Cardiac septum (tissue), 1 donor: ENCODE results near the gene MRPL14. TPM values are rescaled to one million over a fixed set of nuclear protein-coding genes. Genes with fewer than 3 reads are reported as not detected.
A peak's percentile ranks its signal among the peaks of the same experiment; 100 is the strongest.
"Not testable (repeated sequence)": the region's sequence is repeated elsewhere in the genome, so short reads cannot be mapped to it uniquely, and the experiment has no call there.

ENCODE experiments used
- DNase-seq: peaks from one replicate; pipeline ENCODE4 v3.0.0-alpha.2; 2020; ENCODE audit warnings: low spot score
- intact Hi-C: fragments of 100-400 bp; cut with DNase I; formaldehyde crosslinking; loops from one replicate; pipeline ENCODE4 v1.14.0; 2022
- total RNA-seq: library from RNA; stranded (reverse); fragmentation: NEBNext Ultra II Directional; extraction: Animal tissue kit (Norgen Biotek cat#: 25700); gene quantifications from one replicate; pipeline ENCODE4 v1.2.1, GENCODE V29; 2021
- donor health status: DM: no; HTN: no; CAD: no.

Gene MRPL14
- total RNA-seq, 1 donor from 2014 or later, result 36.7 TPM

DNA sequence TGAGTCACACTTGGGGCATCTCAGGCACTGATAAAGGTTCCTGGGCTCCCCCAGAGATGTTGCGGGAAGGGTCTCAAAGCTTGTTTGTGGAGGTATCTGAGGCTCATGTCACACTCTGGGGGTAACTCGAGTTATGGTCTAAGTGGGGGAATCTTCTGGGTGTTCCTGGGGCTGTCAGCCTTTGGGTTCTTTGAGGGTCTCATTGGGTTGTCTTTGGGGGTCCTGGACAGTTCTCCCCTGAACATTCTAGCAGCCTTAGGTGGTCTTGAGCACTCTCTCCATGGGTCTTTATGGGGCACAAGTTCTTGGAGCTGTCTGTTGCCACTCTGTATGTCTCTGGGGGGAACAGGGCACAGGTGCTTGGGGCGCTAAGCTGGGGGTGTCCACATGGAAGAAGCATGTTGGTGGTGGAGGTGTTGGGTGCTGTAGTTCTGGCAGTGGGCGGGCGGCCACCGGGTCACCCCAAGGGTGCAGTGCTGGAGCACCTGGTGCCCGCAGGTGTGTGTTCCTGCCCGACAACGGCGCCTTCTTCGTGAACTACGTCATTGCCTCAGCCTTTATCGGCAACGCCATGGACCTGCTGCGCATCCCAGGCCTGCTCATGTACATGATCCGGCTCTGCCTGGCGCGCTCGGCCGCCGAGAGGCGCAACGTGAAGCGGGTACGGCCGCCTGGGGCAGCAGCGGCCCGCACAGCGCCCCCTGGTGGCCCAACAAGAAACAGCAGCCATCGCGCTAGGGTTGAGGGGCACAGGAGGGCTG is 24.3 kb upstream of the MRPL14 start:
- peak; percentile 88 for DNase-seq
- intact Hi-C loops, result loop anchor here (1.0 kb wide), 1 partner anchor 55 kb away; no protein-coding TSS in a partner anchor

DNA sequence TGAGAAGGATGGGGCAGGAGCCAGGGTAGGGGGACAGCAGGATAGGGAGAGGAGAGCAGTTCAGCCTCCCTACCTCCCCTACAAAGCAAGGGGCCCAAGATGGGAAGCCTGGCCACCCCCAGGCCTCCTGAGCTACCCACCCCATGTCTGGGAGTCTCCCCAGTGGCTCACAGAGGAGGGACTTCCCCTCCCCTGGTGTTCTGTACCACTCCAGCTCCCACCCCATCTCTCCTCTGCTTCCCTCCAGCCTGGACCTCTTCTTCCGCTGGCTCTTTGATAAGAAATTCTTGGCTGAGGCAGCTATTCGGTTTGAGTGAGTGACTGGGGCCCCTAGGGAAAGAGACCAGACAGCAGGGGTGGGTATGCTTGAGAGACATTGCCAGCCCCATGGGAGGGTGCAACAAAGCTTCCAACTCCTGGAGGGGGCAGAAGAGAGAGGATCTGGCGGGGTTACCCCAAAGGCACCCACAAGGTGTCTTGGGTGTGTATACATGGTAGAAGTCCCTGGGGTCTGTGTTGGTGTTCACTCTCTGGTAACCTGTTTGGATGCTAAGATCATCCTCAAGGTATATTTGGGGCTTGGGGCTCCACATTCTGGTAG is 23.2 kb upstream of the MRPL14 start:
- no peak for DNase-seq
- intact Hi-C loops, result no loop called here

DNA sequence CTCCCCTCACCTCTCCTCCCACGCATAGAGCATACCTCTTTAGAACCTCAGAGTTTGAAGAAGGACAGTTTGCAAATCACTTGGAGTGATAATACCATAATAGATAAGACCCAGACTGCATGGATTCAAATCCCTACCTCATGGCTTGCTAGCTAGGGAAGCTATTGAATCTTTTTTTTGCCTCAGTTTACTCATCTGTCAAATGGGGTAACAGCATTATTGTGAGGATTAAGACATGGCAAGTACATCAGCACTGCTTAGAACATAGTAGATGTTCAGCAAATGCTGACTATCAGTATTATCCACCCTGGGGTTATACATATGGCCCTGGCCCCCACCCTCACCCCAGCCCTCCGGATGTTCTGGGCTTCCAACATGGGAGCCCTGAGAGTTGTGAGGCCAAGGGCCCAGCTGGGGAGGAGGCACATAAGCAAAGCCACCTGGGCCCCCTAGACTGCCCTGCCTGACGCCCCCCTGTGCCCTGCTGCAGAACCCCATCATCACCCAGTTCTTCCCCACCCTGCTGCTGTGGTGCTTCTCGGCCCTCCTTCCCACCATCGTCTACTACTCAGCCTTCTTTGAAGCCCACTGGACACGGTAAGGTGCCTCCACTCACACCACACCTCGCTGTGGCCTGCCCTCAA is 22.2 kb upstream of the MRPL14 start:
- intact Hi-C loops, result no loop called here
- DNase-seq, result no peak

DNA sequence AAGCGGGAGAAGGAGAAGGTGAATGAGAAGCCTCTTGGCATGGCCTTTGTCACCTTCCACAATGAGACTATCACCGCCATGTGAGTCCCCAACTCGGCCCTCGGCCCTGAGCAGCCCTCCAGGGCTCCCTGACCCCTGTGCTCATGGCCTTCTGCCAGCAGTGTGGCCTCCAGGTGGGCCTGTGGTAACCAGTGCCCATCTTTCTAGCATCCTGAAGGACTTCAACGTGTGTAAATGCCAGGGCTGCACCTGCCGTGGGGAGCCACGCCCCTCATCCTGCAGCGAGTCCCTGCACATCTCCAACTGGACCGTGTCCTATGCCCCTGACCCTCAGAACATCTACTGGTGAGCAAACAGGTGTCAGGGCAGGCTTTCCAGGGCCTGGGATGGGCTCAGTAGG is 21.1 kb upstream of the MRPL14 start:
- intact Hi-C loops, result no loop called here
- no peak for DNase-seq

DNA sequence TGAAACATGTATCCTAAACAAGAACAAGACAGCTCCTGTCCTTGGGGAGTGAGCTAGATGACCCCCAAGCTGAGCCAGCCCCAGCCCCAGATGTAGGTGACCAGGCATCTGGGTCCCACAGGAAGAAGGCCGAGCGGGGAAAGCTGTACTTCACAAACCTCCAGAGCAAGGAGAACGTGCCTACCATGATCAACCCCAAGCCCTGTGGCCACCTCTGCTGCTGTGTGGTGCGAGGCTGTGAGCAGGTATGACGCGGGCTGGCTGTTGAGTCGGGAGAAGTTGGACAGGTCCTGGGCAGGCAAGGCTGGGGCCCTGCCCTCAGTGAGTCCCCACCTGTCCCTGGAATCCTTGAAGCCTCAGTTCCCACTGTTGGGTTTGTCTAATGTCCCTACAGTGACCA is 20.0 kb upstream of the MRPL14 start:
- intact Hi-C loops, result no loop called here
- DNase-seq, result no peak

DNA sequence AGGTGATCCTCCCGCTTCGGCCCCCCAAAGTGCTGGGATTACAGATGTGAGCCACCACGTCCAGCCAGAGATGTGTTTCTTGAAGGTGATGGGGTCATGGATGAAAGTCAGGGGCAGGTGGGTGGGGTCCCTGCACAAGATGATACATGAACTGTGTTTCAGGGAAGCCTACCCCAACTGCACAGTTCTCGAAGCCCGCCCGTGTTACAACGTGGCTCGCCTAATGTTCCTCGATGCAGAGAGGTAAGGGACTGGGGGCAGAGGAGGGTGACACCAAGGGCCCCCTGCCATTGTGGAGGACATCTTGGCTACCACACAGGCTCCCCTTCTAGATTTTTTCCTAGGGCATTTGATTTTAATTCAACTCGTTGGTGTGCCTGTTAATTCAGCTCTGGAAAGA is 19.4 kb upstream of the MRPL14 start:
- no peak for DNase-seq
- intact Hi-C loops, result no loop called here

DNA sequence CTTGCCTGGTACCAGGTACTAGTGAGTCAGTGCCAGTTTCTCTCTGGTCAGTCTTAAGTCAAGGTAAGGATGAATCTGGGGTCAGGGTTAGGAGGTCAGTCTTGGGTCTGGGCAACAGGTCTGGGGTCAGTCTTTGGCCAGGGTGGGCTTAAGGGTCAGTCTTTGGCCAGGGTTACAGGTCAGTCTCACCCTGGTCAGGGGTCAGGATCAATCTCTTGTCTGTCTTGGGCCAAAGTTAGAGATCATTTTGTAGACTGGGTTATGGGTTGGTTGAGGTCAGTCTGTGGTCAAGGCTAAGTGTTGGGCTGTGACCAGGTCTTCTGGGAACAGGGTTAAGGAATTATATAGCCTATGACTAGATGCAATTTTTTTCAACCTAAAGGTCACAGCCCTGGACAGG is 18.6 kb upstream of the MRPL14 start:
- no peak for DNase-seq
- intact Hi-C loops, result no loop called here

DNA sequence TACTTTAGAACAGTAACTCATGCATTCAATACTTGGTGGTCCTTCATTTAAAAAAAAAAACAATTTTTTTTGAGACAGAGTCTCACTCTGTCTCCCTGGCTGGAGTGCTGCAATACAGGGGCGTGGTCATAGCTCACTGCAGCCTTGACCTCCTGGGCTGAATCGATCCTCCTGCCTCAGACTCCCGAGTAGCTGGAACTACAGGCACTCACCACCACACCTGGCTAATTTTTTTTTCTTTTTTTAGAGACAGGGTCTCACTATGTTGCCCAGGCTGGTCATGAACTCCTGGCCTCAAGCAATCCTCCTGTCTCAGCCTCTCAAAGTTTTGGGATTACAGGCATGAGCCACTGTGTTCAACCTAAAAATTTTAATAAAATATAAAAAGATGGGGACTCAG is 17.3 kb upstream of the MRPL14 start:
- DNase-seq, intact Hi-C loops: not testable (repeated sequence)

DNA sequence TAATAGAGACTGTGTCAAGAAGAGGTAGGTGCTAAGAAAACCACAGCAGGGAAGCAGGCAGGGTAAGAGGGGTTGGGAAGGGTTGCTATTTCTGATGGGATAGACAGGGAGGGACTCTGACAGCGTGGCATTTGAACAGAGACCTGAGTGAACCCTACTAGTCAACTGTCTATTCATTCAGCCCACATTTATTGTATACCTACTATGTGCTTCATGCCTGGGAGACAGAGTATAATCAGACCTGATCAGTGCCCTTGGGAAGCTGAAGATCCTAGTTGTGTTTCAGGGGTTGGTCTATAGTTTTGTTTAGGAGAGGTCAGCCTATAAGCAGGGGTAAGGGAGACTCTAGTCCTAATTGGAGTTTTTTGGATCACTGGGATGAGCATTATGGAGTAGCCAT is 16.5 kb upstream of the MRPL14 start:
- DNase-seq, result no peak
- intact Hi-C loops, result no loop called here

DNA sequence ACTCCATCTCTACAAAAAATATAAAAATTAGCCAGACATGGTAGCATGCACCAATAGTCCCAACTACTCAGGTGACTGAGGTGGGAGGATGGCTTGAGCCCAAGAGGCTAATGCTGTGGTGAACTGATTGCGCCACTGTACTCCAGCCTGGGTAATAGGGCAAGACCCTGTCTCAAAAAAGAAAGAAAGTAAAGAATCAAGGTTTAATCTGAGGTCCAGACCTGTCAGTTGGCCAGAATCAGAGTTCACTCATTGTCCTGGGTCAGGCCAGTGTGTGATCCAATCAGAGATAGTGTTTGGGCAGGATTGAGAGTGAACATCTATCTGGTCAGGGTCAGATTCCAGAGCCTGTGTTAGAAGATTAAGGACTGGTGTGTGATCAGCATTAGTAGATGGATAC is 15.6 kb upstream of the MRPL14 start:
- no peak for DNase-seq
- intact Hi-C loops, result no loop called here

DNA sequence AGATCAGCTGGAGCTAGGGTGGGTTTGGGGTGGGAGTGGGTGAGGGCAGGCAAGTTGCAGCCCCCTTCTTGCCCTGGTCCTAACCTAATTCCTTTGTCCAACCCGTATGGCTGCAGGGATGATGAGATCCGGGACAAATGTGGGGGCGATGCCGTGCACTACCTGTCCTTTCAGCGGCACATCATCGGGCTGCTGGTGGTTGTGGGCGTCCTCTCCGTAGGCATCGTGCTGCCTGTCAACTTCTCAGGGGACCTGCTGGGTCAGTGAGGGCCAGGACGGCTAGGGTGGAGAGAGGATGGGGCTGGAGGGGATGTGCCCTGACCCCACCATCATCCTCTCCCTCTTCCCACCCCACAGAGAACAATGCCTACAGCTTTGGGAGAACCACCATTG is 12.1 kb upstream of the MRPL14 start:
- no peak for DNase-seq
- intact Hi-C loops, result no loop called here

DNA sequence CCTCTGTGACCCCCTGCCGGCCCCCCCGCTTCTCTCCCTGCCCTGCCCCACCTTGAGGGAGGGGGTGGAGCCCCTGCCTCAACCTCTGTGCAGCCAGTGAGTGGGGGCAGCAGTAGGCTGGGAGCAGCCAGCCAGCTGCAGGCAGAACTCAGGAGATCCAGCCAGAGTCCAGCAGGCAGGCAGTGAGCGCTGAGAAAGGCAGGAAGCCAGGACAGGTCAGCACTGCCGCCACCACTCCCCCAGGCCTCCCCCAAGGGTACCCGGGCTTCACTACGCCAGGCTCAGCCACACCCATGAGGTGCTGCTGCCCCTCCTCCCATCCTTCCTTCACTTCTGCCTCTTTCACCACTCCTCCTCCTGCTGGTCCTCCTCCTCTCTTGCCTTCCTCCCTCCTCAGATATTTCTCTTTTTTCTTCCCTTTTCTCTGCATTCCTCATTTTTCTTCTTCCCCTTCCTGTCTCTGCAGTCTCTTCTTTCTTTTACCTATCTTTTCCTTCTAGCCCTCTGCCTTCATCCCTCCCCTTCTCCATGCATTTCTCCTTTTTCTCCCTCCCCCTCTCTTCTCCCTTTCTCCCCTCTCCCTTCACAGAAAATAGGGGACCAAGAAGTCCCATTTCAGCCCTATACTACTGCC is 11.6 kb upstream of the MRPL14 start:
- intact Hi-C loops, result no loop called here
- no peak for DNase-seq

DNA sequence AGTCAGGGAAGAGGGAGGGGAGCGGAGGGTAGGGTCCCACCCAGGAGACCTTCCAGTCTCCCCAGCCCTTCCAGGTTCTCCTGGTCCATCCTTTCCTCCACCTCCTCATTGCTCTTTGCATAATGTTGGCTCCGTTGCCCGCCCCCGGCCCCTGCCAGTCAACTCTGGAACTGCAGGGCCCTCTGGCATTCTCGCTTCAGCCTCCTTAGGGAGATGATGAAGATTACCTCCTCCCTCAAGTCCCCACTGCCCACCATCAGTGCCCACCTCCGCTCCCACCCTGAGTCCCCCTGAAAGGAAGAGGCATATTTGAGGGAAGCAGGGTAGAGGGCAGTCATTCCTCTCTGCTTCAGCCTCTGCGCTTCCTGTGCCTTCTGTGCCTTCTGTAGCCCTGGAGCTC is 8.6 kb upstream of the MRPL14 start:
- DNase-seq, result no peak
- intact Hi-C loops, result no loop called here

DNA sequence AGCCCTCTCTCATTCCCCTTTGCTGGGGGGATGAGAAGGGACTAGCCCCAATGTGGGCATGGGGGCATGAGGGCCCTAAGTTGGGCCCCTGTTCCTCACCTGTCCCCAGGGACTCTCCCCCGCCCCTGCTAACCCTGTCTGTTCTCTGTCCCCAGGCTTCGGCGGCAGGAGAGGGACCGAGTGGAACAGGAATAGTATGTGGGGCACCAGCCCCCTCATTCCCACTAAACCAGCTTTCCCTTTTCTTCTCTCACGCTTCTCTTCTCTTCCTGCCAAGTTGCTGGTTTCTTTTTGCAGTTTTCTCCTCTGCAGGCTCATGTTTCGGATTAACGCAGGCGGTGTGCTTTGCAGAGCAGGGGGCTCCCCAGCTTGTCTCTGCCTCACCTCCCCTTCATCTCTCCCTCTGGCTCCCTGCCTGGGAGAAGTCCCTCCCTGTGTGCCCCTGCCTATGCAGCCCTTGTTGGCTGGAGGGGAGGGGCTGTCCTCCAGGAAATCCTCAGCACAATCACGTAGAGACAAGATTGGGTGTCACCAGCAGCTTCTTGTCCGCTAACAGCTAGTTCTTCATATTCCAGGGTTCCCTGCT is 8.0 kb upstream of the MRPL14 start:
- intact Hi-C loops, result no loop called here
- DNase-seq, result no peak

DNA sequence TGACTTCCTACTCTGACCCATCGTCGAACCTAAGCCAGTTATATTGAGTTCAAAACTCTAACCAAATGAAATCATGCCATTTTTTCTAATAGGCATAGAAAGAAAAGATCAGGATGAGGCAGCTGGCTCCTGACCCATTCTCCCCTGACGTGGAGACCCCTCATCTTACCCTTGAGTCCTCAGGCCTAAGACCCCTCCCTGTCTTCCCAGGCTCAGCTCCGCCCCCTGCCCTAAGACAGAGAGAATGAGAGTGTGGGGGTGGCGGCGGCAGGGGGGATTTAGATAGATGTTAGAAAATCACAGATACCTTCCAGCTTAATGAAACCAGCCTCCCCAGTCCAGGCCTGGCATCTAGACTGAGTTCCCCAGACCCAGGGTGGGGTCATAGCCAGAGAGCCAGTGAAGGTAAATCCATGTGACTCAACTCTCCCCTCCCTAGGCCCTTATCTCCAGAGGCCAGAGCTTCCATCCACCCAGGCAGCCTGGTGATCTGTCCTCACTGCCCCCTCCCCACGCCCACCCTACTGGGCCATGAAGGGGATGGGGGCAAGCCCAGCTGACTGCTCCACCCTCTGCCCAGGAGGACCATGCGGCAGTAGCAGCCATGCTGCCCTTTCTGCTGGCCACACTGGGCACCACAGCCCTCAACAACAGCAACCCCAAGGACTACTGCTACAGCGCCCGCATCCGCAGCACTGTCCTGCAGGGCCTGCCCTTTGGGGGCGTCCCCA is 6.9 kb upstream of the MRPL14 start:
- intact Hi-C loops, result no loop called here
- no peak for DNase-seq

DNA sequence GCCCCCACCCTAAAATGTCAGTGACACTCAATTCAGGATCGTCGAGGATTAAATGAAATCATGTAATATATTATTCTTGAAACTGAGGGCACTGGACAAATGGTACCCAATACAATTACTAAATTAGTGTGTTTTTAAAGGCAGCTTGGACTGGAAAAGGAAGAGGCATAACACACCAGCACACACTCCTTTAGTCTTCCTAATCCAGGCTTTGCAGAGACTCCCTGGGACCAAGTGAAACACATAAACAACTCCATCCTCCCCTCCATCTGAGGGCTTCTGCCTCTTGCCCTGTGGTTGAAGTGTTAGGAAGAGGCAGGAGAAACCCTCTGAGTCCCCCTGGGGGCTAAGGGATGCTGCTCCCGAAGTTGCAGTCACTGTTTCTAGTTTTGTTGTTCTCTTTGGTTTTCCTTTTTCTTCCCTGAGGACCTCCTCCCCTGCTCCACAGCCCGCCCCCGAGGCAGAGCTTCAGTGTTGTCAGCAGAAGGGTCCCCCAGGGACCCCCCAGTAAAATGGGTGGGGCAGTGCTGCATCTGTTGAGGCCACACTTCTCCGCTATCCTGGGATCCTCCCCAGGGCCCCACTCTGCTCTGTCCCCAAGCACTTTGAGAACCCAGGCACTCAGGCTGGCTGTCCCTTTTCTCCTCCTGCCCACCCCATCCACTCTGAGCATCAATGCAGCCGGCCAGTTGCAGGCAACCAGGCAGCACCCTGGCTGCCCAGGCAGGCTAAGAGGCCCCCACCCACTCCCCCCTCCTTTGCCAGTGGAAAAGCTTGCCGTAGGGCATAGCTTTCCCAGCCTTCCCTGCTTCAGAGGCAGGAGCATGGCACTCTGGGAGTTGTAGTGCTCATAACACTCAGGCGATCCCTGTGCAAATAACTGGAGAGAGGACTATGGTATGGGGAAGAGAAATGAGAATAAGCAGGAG is 6.0 kb upstream of the MRPL14 start:
- DNase-seq, result no peak
- intact Hi-C loops, result no loop called here

DNA sequence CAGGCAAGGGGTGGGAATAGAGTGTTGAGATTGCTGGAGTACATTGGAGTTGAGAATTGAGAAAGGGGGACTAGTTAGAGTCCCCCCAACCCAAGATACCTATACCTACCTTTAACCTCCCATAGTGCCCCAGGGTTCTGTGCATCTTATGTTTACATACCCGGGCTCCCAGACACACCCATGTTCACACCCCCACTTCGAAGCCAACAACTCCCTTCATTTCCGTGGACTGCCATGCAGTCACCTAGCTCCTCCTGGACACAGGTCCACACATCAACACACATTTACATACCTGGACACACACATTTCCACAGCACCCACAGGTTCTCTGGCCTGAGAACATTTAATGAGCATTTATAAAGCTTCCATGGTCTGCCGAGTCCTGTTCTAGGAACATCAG is 5.2 kb upstream of the MRPL14 start:
- no peak for DNase-seq
- intact Hi-C loops, result no loop called here

DNA sequence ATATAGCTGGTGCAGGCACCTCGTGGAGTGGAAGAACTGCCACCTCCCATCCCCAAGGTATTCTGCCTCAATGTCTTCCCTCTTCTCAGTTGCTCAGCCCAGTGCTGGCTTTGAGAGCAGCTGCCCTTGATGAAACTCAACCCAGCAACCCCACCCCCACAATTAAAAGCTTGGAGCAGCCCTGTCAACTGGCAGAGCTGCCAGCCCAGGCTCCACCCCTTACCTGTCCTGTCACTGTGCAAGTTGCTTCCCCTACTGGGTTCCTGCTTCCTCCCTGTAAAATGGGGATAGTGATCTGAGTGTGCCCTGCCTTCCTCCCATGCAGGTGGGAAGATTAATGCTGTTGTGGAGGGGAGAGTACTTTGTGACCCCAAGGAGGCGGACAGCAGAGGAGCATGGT is 4.6 kb upstream of the MRPL14 start:
- DNase-seq, result no peak
- intact Hi-C loops, result no loop called here
